HG02938 (cell line): ENCODE data around the gene FOXS1.
"Not testable (repeated sequence)": the region's sequence is repeated elsewhere in the genome, so short reads cannot be mapped to it uniquely, and the experiment has no call there.

Experiments used
- ATAC-seq: cut with Tn5 transposase; IDR thresholded peaks from one replicate; pipeline ENCODE4 v1.9.1; 2021; ENCODE audit warnings: mild to moderate bottlenecking, moderate library complexity; ENCODE audit not compliant: unreplicated experiment

The FOXS1 gene

DNA sequence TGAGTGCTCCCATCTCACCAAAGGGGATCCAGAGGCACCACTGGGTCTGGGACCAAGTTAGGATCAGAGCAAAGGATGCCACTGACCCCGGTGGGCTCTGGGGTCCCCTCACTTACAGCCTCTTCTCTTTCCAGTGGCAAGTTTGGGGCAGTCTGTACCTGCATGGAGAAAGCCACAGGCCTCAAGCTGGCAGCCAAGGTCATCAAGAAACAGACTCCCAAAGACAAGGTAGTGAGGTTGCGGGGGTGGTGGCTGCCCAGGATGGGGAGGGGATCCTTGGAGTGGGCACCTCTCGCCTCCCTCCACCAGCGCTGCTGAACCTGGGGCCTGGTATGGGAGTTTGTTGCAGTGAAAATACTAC lies 21.3 kb downstream of the FOXS1 start:
- no peak for ATAC-seq

DNA sequence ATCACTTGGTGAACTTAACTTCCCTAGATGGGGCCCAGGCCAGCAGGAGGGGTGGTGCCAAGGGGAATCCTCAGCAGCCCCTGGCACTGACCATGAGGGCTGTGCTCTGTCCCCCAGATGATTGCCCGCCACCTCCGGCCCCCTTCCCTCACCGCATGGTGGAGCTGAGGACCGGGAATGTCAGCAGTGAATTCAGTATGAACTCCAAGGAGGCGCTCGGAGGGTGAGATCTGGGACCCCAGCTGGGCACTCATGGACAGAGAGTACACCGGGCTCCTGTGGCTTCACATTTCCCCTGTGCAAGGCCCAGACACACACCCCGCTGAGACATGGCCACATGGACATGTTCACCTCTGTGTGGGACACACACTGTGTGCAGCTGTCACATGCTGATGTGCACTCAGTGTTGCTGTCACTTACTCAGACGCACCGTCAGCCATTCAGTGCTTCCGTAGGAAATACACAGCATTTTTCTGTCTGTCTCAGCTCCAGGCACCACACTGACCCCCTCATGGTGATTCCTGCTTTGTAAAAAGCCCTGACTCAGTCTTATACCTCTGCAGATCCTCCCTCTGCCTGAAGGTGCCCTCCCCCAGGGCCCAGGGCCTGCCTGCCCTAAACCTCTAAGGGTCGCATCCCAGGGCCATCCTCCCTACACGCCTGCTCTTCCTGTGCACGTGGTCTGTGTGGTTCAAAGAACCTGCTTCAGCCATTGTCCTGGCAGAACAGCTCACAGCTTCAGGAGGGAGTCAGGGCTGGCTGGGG lies 21.9 kb downstream of the FOXS1 start:
- ATAC-seq, result no peak

DNA sequence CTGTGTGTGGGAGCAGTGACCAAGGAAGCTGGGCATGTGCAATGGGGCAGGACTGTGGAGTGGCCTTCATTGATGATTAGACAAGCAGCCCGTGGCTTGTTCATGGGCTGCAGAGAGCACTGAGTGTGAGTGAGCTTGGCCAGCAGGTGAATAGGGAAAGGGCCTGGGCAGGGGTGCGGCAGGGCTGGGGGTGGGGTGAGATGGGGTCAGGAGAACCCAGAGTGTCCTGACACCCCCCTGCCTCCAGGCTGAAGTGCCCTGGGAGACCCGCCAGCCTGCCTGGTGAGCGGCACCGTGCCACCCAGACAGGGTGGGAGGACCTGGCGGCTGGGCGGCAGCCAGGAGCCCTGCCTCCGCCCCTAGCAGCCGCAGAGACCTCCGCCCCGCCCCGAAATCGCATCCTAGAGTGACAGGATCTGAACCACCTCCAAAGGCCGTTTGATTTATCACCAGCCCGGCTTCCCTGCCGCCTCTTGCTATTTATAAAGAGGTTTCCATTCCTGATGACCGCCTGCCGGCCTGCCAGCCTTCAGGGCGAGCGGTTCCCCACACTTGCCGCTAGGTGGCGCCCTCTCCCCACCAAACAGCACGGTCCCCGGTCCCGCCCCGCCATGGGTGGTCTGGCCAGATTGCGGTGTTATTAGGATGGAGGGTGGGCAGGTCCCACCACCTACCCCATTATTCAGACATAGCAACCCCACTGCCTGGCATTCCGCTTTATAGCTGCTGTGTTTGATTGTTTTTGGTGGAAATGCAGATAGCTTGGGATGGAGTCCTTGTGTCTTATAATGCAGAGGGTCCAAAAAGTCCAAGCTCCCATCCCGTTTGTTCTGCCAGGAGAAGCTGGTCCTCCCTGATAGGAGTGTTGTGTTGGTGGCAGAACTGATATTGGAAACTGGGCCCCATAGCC lies 22.7 kb downstream of the FOXS1 start:
- no peak for ATAC-seq

DNA sequence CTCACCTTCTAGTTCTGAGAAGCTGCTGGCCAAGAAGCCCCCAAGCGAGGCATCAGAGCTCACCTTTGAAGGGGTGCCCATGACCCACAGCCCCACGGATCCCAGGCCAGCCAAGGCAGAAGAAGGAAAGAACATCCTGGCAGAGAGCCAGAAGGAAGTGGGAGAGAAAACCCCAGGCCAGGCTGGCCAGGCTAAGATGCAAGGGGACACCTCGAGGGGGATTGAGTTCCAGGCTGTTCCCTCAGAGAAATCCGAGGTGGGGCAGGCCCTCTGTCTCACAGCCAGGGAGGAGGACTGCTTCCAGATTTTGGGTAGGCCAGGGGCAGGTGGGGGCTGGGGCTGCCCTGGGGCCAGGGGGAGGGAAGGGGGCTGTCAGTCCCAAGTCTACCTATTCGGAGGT lies 24.0 kb downstream of the FOXS1 start:
- no peak for ATAC-seq

DNA sequence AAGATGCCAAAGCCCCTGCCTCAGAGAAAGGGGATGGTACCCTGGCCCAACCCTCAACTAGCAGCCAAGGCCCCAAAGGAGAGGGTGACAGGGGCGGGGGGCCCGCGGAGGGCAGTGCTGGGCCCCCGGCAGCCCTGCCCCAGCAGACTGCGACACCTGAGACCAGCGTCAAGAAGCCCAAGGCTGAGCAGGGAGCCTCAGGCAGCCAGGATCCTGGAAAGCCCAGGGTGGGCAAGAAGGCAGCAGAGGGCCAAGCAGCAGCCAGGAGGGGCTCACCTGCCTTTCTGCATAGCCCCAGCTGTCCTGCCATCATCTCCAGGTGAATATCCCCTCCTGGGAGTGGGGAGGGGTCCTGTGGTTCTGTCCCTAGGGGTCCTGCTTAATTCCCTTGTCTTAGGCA lies 25.2 kb downstream of the FOXS1 start:
- ATAC-seq, result no peak

DNA sequence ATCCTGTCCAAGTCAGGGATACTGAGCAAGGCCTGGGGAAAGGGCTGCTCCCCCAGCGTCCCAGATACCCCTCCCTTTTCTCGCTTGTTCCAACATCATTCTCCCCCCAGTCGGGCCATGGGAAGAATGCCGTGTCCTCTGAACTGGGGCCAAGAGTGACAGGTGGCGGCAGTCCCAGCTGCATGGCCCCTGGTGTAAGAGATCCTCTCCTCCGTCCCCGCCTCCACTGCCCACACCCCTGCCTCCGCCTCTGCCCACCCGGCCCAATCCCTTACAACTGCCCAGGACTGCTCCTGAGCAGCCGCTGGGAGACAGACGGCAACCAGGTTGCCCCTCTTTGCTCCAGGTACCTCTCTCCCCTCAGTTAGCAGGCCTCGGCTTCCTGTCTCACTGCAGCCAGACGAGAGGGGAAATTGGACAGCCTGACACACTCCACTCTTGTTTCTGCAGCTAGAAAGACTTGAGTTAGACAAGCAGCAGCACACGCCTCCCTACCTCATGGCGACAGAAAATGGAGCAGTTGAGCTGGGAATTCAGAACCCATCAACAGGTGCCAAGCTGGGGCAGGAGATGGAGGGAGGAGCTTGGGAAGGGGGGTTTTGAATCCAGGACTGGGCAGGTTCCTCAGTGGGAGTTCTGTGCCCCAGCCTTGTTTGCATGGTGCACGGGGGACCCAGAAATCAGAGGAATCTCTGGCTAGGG lies 26.2 kb downstream of the FOXS1 start, which contains the start of gene MYLK2:
MYLK2 (plus strand) TSS at position 274 of the 702 bp plus-strand sequence; CDS start at position 499, 225 bp downstream.
- no peak for ATAC-seq

DNA sequence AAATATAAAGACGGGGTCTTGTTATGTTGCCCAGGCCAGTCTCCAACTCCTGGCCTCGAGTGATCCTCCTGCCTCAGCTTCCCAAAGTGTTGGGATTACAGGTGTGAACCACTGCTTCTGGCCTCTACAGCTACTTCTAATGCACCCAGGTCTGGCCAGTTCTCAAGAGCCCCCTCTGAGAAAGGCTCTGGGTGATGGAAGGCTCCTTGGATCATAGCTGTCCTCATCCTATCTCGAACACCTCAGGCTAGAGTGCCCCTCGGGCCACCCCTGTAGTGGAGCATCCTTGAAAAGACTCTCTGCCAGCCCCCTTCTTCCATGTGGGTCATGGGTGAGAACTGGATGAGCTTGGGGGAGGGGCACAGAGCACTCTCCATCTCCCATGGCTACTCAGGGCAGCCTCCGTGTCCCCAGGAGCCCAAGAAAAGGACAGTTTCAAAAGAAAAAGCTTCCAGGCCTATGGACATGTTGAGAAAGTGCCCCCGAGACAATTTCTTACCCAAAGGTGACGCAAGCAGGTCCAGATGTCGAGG lies 27.0 kb downstream of the FOXS1 start:
- no peak for ATAC-seq

DNA sequence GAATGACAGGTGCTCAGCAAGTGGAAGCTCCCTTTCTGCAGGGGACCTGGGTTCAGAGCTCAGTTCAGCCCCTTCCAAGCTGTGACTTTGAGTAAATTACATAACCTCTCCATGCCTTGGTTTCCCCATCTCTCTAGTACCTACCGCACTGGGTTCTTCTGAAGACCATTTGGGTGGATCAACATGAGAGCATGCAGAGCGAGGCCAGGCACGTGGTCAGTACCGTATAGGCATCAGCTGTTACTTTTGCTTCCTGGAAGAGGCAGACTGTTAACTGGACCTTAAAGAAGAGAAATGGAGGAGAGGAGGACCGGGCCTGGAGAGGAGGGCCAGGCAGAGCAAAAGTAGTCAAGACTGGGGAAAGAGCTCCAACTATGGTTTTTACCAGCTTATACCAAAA lies 27.9 kb downstream of the FOXS1 start:
- ATAC-seq, result no peak

DNA sequence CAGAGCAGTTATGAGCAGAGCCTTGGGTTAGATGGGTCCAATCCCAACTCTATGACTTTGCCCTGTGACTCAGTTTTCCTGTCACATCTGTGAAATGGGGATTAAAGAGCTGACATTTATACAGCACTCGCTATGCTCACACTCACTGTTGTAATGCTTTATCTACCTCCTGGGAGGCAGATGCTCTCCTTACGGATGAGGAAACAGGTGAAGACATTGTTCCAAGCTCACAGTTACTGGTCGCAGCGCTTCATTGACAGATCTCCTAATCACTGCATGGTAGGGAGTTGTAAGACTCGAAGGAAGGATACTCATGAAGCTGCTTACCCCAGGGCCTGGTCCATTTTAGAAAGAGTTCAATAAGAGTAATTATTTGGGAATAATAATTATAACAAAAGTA lies 29.2 kb downstream of the FOXS1 start:
- no peak for ATAC-seq

DNA sequence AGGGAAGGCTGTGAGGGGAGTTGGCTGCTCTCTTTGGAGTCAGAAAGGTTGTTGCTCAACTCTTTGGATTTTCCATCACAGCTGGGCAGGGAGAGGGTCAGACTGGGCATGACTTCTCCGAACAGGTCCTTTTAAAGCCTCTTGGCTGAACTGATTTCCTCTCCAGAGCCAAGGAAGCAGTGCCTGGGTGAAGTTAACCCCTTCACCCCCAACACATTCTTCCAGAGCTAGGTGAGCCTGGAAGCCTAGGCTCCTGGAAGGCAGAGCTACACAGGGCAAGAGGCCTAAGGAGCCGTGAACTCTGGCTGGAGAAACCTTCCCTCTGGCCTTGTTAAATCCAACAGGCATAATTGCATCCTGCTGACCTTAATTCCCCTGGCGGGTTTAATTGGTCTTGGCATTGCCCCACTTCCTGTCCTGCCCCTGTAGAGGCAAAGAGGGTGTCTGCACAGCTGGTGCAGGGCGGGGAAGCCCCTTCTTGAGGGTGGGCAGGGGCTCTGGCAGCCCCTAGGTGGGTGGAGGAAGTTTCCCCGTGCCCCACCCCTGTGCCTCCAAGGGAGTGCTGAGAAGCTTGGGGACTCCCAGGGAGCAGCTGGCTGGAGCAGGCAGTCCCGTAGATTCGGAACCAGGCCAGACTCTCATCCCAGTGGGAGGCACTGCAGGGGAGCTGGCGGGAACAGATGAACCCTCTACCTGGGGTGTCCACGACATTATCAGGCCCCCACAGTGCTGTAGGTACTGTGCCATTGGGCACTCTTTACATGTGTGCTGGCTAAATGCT lies 29.8 kb downstream of the FOXS1 start:
- ATAC-seq, result no peak

DNA sequence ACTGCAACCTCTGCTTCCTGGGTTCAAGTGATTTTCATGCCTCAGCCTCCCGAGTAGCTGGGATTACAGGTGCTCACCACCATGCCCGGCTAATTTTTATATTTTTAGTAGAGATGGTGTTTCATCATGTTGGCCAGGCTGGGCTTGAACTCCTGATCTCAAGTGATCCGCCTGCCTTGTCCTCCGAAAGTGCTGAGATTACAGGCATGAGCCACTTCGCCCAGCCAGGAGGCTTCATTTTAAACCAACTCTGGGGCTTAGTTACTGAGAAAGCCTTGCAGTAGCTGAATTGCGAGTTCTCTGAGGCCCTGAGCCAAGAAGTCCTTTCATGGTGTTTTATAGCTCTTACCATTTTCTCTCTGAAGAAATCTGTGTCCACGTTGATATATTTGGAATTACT lies 31.3 kb downstream of the FOXS1 start:
- not testable (repeated sequence) for ATAC-seq

DNA sequence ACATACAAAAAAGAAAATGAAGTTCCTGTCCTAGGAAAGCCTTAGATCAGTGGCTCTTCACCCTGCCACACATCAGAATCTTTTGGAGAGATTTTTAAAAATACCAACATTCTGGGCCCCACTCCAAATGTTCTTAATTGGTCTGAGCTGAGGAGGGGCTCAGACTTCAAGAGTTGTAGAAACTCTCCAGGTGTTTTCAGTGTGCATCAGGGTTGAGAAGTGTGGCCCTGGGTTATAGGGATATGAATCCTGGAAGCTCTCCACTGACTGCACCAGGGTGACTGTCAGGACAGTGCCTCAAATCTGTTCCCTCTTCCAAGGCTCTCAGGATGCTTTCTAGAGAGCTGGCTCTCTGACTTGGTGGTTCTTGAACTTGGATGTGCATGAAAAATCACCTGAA lies 31.8 kb downstream of the FOXS1 start:
- no peak for ATAC-seq

DNA sequence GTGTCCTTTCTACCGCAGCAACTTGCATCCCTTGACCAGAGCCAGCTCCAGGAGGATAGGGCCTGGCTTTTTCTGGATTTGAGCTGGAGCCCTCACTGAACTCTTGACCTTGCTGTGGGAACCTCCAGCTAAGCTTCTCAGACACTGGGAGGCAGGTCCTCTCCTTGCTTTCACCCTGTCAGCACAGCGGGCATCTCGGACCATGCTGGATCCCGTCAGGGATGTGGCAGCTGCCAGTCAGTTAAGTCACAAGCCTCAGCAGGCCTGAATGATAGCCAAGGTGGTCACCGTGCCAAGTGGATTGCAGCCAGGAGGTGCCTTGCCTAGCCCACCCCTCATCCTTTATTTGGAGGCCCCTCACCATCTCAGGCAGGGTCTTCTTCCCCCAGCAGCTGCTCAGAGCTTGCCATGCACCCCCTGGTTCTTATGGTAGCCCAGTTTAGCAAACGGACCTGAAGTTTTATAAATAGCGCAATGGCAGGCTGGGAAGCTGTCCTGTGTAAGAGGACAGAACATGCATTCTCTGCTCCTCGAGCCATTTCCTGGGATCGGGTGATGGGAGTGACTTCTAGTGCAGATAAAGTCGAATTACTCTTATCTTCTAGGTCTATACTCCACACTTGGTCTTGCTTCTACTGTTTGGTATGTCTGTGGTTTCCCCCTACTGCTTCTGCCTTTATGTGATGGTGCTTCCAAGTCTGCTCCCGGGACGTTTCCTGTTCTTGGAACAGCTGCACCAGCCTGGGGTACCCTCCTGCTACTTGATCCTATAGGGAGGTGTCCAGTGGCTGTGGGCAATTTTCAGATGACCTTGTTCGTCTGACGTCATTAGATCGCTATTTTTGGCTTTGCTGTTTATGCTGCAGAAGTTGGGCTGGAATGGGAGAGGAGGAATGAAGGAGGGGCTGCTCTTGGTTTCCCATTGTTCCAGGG lies 33.3 kb downstream of the FOXS1 start:
- no peak for ATAC-seq

DNA sequence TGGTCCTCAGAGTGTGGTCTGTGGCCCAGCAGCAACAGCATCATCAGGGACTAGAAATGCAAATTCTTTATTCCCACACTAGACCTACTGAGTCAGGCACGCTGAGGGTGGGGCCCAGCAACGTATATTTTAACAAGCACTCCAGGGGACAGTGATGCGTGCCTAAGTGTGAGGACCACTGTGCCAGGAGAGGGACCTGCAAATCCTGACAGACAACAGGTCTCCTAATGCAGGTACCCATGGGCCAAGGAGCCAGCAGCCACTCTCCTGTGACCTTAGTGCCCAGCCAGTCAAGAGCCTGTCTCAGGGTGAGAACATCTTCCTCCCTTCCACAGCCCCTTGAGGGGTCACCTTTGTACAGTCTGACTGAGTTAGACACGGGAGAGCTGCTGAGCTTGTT lies 34.2 kb downstream of the FOXS1 start:
- no peak for ATAC-seq

DNA sequence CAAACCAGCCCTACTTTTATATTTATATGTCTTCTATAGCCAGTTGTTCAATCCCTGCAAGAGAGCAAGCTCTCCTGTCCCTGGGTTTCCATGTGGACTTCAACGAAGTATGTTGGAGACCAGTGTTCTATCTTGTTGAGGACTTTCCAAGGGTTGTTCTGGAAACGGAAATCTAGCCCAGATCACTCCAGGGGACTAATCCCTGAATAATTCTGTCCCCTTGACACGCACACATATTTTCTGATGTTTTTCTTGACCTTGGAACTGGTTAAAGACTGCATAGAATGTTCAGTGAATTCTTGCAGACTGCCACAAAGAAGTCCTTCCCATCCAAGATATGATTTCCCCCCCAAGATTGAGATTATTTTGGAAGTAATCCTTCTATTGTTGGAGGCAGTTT lies 35.7 kb downstream of the FOXS1 start:
- no peak for ATAC-seq

DNA sequence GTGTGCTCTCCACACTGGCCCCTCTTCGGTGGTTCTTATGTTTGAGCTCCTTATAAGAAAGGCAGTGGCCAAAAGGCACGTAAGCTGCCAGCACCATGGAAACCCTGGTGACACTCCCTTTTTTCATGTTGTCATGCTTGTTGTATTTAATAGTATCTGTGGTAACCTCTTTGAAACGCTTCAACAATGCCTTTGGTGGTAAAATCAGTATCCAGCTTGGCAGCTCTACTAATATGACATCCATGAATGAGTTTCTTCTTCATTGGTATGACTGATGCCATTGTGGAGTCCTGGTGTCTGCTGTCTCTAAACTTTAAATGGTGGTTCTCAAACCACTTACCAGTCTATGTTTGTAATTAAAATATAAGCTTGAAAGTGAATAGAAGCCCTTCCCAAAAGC lies 36.9 kb downstream of the FOXS1 start:
- no peak for ATAC-seq

DNA sequence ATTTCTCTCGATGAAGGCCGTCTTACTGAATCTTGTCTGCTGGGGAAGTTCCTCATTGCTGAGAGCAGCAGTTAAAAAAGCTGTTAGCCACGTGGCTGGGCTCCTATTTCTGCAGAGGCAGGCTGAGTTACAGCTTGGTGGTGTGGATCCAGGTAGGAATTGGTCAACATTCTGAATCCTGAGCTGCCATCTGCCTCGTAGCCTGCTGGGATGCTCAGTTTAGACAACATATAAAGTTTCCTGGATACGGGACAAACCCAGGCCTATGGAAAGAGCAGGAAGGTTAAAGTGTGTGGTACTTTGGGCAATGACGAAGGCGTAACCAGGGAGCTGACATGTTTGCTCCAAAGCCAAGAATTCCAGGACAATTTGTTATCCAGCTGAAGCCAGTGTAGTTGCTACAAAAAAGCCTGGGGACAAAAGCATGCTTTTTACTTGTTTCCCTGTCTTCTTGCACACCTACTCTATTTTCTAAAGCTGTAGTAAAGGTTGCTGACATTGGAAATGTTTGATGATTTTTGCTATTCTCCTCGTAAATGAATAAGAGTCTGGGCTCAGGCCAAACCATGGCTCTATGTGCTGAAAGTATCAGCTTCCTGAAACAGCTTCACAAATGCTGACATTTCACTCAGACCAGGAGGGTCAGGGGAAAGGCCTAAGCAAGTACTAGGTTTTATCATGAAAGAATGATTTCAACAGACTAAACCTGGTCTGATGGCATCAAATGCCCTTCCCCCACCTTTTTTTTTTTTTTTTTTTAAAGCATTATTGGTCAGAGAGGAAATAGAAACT lies 38.6 kb downstream of the FOXS1 start:
- ATAC-seq, result no peak

DNA sequence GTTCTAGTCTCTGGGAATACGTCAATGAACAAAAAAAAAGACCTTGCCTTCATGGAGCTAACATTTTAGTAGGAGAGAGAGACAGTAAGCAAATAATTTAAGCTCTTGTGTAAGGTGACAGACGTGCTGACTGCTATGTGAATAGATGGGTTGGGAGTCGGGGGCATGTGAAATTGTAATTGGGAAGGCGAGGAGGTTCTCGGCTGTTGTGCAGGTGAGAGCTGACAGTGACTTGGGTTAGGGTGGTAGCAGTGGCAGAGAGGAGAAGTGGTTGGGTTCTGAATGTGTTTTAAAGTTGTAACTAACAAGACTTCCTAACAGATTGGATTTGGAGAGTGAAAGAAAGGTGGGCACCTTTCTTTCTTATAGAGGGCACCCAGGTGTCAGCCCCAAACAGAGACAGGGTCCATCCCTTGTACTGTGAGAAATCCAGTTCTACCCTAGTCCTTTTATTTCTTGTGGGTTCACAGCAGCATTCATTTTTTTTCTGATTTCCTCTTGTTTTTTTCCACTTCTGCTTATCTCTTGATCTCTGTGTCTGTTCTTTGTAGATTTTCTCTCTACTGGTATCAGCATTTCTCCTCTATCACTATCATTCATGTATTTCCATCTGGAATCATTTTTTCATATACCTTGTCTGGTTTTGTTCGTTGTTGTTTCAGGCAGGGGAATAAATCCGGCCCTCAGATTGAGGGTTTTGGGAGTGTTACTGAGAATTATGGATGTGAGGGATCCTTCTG lies 41.7 kb downstream of the FOXS1 start:
- no peak for ATAC-seq
